ENCODE data around the gene UGT1A4.

UGT1A4 gene

GRCh38 chr2:233811087-233811486 lies 92.6 kb downstream of the UGT1A4 start:
- no peak overlapping the region for H3K27ac Mint-ChIP-seq
- H3K4me3 Mint-ChIP-seq, result no peak overlapping the region
- intact Hi-C loops (cut with micrococcal nuclease), result no loop called here
- peaks cover 3% of the 10 kb centered on the region for H3K27me3 Mint-ChIP-seq
- H3K4me1 Mint-ChIP-seq (ENCODE audit: low read depth), result no peaks in the 10 kb centered on the region
- no peaks in the 10 kb centered on the region for H3K36me3 Mint-ChIP-seq (ENCODE audit: low read depth)
- no peaks in the 10 kb centered on the region for H3K9me3 Mint-ChIP-seq

GRCh38 chr2:233811732-233812131 lies 93.2 kb downstream of the UGT1A4 start:
- H3K27ac Mint-ChIP-seq, result no peak overlapping the region
- H3K27me3 Mint-ChIP-seq, result peaks cover 3% of the 10 kb centered on the region
- H3K9me3 Mint-ChIP-seq, result no peaks in the 10 kb centered on the region
- intact Hi-C loops (cut with micrococcal nuclease), result no loop called here
- no peaks in the 10 kb centered on the region for H3K36me3 Mint-ChIP-seq (ENCODE audit: low read depth)
- no peak overlapping the region for H3K4me3 Mint-ChIP-seq
- no peaks in the 10 kb centered on the region for H3K4me1 Mint-ChIP-seq (ENCODE audit: low read depth)

DNA sequence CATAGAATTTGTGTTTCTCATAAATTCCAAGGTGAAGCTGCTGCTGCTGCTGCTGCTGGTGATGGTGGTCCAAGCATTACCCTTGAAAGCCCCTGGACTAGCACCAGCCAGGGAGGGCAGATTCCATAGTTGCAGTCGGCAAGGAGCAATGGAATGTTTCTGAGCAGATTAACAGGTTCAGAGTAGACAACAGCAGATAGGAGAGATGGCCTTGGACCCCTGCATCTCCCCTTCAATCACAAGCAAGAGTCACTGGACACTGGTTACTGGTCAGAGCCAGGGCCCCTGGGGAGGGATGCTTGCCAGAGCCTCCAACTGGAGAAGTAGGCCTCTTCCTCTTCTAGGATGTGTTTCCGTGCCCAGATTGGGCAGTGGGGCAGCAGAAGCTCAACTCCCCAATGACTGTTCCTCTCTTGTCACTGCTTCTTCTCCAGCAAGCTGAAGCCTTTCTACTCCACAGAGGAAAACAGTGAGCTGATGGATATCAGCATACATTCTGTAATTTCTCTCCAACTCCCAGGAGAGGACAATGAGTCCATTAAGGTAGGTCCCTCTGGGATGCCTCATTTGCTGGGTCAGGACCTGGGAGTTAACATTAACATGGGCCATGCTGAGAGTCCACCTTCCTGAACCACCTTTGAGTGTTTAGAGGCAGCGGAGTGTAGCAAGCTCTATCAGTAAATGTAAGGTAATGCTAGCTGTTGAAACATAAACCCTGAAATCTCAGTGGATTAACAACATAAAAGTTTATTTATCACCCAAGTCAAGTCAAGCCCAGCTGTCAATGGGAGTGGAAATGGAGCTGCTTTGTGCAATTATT lies 94.9 kb downstream of the UGT1A4 start:
- Mint-ChIP-seq H3K27ac (no peak overlapping the region), H3K4me3 (no peak overlapping the region), H3K27me3 (peaks cover 3% of the 10 kb centered on the region), H3K36me3 (ENCODE audit: low read depth) (no peaks in the 10 kb centered on the region), H3K9me3 (no peaks in the 10 kb centered on the region), H3K4me1 (ENCODE audit: low read depth) (no peaks in the 10 kb centered on the region)
- intact Hi-C loops (cut with micrococcal nuclease), result no loop called here

- peaks cover 3% of the 10 kb centered on the region for H3K27me3 Mint-ChIP-seq
- H3K4me1 Mint-ChIP-seq (ENCODE audit: low read depth), result no peaks in the 10 kb centered on the region
- H3K27ac Mint-ChIP-seq, result no peak overlapping the region
- no peaks in the 10 kb centered on the region for H3K9me3 Mint-ChIP-seq
- no peak overlapping the region for H3K4me3 Mint-ChIP-seq
- H3K36me3 Mint-ChIP-seq (ENCODE audit: low read depth), result no peaks in the 10 kb centered on the region
- intact Hi-C loops (cut with micrococcal nuclease), result no loop called here
These were observed 95.7 kb downstream of the UGT1A4 start for GRCh38 chr2:233814056-233814835.

DNA sequence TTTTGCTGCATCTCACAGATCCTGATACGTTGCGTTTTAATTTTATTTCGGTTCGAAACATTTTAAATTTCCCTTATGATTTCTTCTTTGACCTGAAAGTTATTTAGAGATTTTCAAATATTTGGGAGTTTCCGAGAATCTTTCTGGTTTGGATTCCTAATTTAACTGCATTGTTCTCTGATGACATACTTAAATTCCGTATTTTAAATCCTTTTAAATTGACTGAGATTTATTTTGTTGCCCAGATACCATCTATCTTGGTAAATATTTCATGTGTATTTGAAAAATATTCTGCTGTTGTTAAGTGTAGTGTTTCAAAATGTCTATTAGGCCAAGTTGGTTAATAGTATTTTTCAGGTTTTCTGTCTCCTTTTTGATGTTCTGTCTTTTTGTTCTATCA lies 97.3 kb downstream of the UGT1A4 start:
- intact Hi-C loops (cut with micrococcal nuclease), result no loop called here
- Mint-ChIP-seq H3K4me3 (no peak overlapping the region), H3K27me3 (peaks cover 3% of the 10 kb centered on the region), H3K36me3 (ENCODE audit: low read depth) (no peaks in the 10 kb centered on the region), H3K9me3 (no peaks in the 10 kb centered on the region), H3K27ac (no peak overlapping the region), H3K4me1 (ENCODE audit: low read depth) (no peaks in the 10 kb centered on the region)

GRCh38 chr2:233816334-233816733 lies 97.8 kb downstream of the UGT1A4 start:
- Mint-ChIP-seq H3K4me1 (ENCODE audit: low read depth) (no peaks in the 10 kb centered on the region), H3K27me3 (peaks cover 3% of the 10 kb centered on the region), H3K27ac (no peak overlapping the region), H3K9me3 (no peaks in the 10 kb centered on the region), H3K4me3 (no peak overlapping the region), H3K36me3 (ENCODE audit: low read depth) (no peaks in the 10 kb centered on the region)
- intact Hi-C loops (cut with micrococcal nuclease), result no loop called here

GRCh38 chr2:233816771-233817170 lies 98.2 kb downstream of the UGT1A4 start:
- Mint-ChIP-seq H3K27me3 (peaks cover 3% of the 10 kb centered on the region), H3K36me3 (ENCODE audit: low read depth) (no peaks in the 10 kb centered on the region), H3K4me3 (no peak overlapping the region), H3K9me3 (no peaks in the 10 kb centered on the region), H3K4me1 (ENCODE audit: low read depth) (no peaks in the 10 kb centered on the region), H3K27ac (no peak overlapping the region)
- intact Hi-C loops (cut with micrococcal nuclease), result no loop called here

- no peaks in the 10 kb centered on the region for H3K9me3 Mint-ChIP-seq
- H3K4me3 Mint-ChIP-seq, result no peak overlapping the region
- peaks cover 3% of the 10 kb centered on the region for H3K27me3 Mint-ChIP-seq
- H3K36me3 Mint-ChIP-seq (ENCODE audit: low read depth), result no peaks in the 10 kb centered on the region
- no peak overlapping the region for H3K27ac Mint-ChIP-seq
- H3K4me1 Mint-ChIP-seq (ENCODE audit: low read depth), result no peaks in the 10 kb centered on the region
- intact Hi-C loops (cut with micrococcal nuclease), result no loop called here
These were observed 98.9 kb downstream of the UGT1A4 start for GRCh38 chr2:233817361-233817911.

- intact Hi-C loops (cut with micrococcal nuclease), result no loop called here
- Mint-ChIP-seq H3K4me3 (no peak overlapping the region), H3K27me3 (peaks cover 3% of the 10 kb centered on the region), H3K9me3 (no peaks in the 10 kb centered on the region), H3K27ac (no peak overlapping the region), H3K36me3 (ENCODE audit: low read depth) (no peaks in the 10 kb centered on the region), H3K4me1 (ENCODE audit: low read depth) (peaks cover 3% of the 10 kb centered on the region)
These were observed 99.6 kb downstream of the UGT1A4 start for GRCh38 chr2:233817995-233818638.

GRCh38 chr2:233818639-233819621 lies 100.4 kb downstream of the UGT1A4 start:
- H3K4me3 Mint-ChIP-seq, result no peak overlapping the region
- peaks cover under 1% of the 10 kb centered on the region for H3K27me3 Mint-ChIP-seq
- no peaks in the 10 kb centered on the region for H3K9me3 Mint-ChIP-seq
- intact Hi-C loops (cut with micrococcal nuclease), result no loop called here
- H3K27ac Mint-ChIP-seq, result no peak overlapping the region
- no peaks in the 10 kb centered on the region for H3K36me3 Mint-ChIP-seq (ENCODE audit: low read depth)
- H3K4me1 Mint-ChIP-seq (ENCODE audit: low read depth), result peaks cover 8% of the 10 kb centered on the region

DNA sequence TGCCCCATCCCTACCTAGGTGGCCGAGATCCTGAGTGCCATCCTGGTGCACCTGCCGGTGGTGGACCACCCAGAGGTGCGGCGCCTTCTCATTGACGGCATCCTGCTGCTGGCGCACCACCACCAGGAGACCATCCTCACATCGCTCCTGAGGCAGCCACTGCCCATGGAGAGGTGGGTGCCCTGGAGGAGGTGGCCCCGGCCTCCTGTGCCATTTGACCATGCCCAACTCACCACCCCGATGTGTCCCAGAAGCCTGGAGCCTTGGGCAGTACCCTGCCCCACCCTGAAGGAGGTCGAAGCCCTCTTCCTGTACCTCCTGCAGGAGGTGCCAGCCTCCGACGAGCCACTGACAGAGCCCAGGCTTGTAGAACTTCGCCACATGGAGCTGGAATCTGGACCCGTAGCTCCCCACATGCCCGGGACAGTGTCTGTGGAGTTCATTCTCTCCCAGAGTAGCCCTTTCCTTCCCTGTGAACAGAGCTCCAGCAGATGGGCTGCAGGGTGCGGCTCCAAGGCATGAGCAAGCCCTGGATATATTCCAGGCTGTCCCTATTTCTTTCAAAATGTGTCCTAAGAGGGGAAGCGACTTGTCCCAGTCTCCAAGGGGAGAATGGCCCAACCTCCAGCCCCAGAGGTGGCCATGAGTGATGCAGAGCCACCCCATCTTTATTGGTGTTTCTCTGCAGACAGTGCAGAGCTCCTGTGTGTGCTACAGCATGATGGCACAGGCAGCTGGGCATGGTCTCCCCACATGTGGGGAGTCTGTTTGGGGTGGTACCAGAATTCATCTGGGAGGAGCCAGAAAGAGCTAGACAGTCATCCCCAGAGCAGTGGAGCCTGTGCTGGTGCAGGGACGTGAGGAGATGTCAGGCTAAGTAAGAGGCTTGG lies 101.6 kb downstream of the UGT1A4 start:
- intact Hi-C loops (cut with micrococcal nuclease), result no loop called here
- no peak overlapping the region for H3K27ac Mint-ChIP-seq

GRCh38 chr2:233820774-233821105 lies 102.2 kb downstream of the UGT1A4 start:
- no peaks in the 10 kb centered on the region for H3K36me3 Mint-ChIP-seq (ENCODE audit: low read depth)
- intact Hi-C loops (cut with micrococcal nuclease), result no loop called here
- peaks cover 2% of the 10 kb centered on the region for H3K27me3 Mint-ChIP-seq
- no peaks in the 10 kb centered on the region for H3K9me3 Mint-ChIP-seq
- H3K27ac Mint-ChIP-seq, result no peak overlapping the region
- peaks cover 8% of the 10 kb centered on the region for H3K4me1 Mint-ChIP-seq (ENCODE audit: low read depth)
- no peak overlapping the region for H3K4me3 Mint-ChIP-seq

More for the DNA sequence above, 101.6 kb downstream of the UGT1A4 start:
- H3K27me3 Mint-ChIP-seq, result no peaks in the 10 kb centered on the region
- no peaks in the 10 kb centered on the region for H3K9me3 Mint-ChIP-seq
- peaks cover 8% of the 10 kb centered on the region for H3K4me1 Mint-ChIP-seq (ENCODE audit: low read depth)
- no peak overlapping the region for H3K4me3 Mint-ChIP-seq
- no peaks in the 10 kb centered on the region for H3K36me3 Mint-ChIP-seq (ENCODE audit: low read depth)

All from dendritic cell treated with granulocyte-macrophage colony-stimulating factor and Interleukin-4, amounts not matched to agents 40 ng/mL and 50 ng/mL, for 4 days (primary cell).